GM12878 (cell line): ENCODE results near the gene CYP4A22. TPM values are rescaled to one million over a fixed set of nuclear protein-coding genes. Genes with fewer than 3 reads are reported as not detected.

Experiments
- ATAC-seq: fragments of 200-7000 bp; cut with Tn5 transposase; 3 replicates; pipeline ENCODE4 v1.9.1; 2020; ENCODE audit warnings: mild to moderate bottlenecking, moderate library complexity
- BruUV-seq: library from RNA; stranded (reverse); fragments of 400-500 nt; replicated peaks from 2 replicates; lab custom pipeline; 2021; lab: Mats Ljungman, UMichigan
- CTCF ChIA-PET: fragments of 300-600 bp; sonication (Branson Sonifier 250); formaldehyde crosslinking; extraction: SDS; loops from one replicate; lab custom pipeline; 2021; ENCODE audit warnings: inconsistent platforms; lab: Yijun Ruan, JAX
- POLR2A ChIA-PET: fragments of 350-600 bp; formaldehyde crosslinking; extraction: SDS; loops from one replicate; lab custom pipeline; 2021; ENCODE audit warnings: inconsistent platforms; lab: Charles Lee
- RAD21 ChIA-PET: fragments of 300-600 bp; sonication (Branson Sonifier 250); formaldehyde crosslinking; loops from one replicate; lab custom pipeline; 2023; ENCODE audit warnings: antibody characterized with exemption; ENCODE audit not compliant: unreplicated experiment; lab: Charles Lee
- SMC1A ChIA-PET: fragments of 300-600 bp; sonication (Branson Sonifier 250); formaldehyde crosslinking; loops from one replicate; lab custom pipeline; 2023; ENCODE audit not compliant: unreplicated experiment, uncharacterized antibody; lab: Charles Lee
- DNase-seq: peaks from one replicate; pipeline ENCODE4 v3.0.0-alpha.2; 2011; ENCODE audit warnings: low read depth, low spot score
- FAIRE-seq: peaks from 3 replicates; lab custom pipeline; 2011; peaks lifted over from hg19 to GRCh38; lab: Jason Lieb, UNC
- H2AFZ ChIP-seq: 2 replicates; pipeline ENCODE4 v1.6.0; 2011; ENCODE audit warnings: low read depth, low read length, control low read depth; ENCODE audit not compliant: control insufficient read depth
- H3K27ac ChIP-seq: 2 replicates; pipeline ENCODE4 v1.5.1; 2011; ENCODE audit warnings: control low read depth; ENCODE audit not compliant: control insufficient read depth, insufficient read depth
- H3K27me3 ChIP-seq, 2 experiments: replicated peaks in 1 of 2; 2 replicates each; pipeline versions ENCODE4 v1.6.0 to v1.6.1; 2011; ENCODE audit warnings: low read length in 1 of 2; ENCODE audit not compliant: control insufficient read depth in 2 of 2, insufficient read depth in 2 of 2
- H3K36me3 ChIP-seq, 2 experiments: 2 replicates each; pipeline ENCODE4 v1.5.1; 2011; ENCODE audit warnings: low read length in 1 of 2; ENCODE audit not compliant: control insufficient read depth in 2 of 2, insufficient read depth in 2 of 2
- H3K4me1 ChIP-seq: 2 replicates; pipeline ENCODE4 v1.6.1; 2011; ENCODE audit warnings: mild to moderate bottlenecking, low read length, moderate library complexity, mixed read lengths; ENCODE audit not compliant: control insufficient read depth, insufficient read depth
- H3K4me2 ChIP-seq: 2 replicates; pipeline ENCODE4 v1.6.0; 2011; ENCODE audit warnings: control low read depth; ENCODE audit not compliant: control insufficient read depth, insufficient read depth
- H3K4me3 ChIP-seq: fragments of 200-600 bp; sonication (generic); 2 replicates; pipeline ENCODE4 v1.5.1; 2016
- H3K79me2 ChIP-seq: 2 replicates; pipeline ENCODE4 v1.6.0; 2011; ENCODE audit warnings: low read length; ENCODE audit not compliant: control insufficient read depth, insufficient read depth
- H3K9ac ChIP-seq: 2 replicates; pipeline ENCODE4 v1.8.0; 2011; ENCODE audit warnings: low read length, control low read depth, mixed read lengths; ENCODE audit not compliant: control insufficient read depth, insufficient read depth
- H3K9me3 ChIP-seq: replicated peaks from 3 replicates; pipeline ENCODE4 v1.5.1; 2011; ENCODE audit warnings: mild to moderate bottlenecking, low read length; ENCODE audit not compliant: control insufficient read depth, insufficient read depth
- H4K20me1 ChIP-seq: 2 replicates; pipeline ENCODE4 v1.6.0; 2011; ENCODE audit not compliant: control insufficient read depth, insufficient read depth
- CHD1 ChIP-seq: IDR thresholded peaks from 2 replicates; pipeline ENCODE4 v1.6.1; 2012; ENCODE audit warnings: low read depth, low read length, improper control_type of control experiment
- DPF2 ChIP-seq: fragments of 450-650 bp; IDR thresholded peaks from 2 replicates; pipeline ENCODE4 v1.6.1; 2017; ENCODE audit warnings: mild to moderate bottlenecking
- GABPA ChIP-seq: IDR thresholded peaks from 2 replicates; pipeline ENCODE4 v1.6.1; 2014; ENCODE audit warnings: antibody characterized with exemption, low read depth, mild to moderate bottlenecking, inconsistent platforms
- LARP7 ChIP-seq: fragments of 450-650 bp; IDR thresholded peaks from 2 replicates; pipeline ENCODE4 v1.6.1; 2017; ENCODE audit warnings: mild to moderate bottlenecking
- MTA3 ChIP-seq: IDR thresholded peaks from 2 replicates; pipeline ENCODE4 v1.6.1; 2012; ENCODE audit warnings: low read length, inconsistent platforms, borderline replicate concordance
- SMARCA5 ChIP-seq: fragments of 450-650 bp; IDR thresholded peaks from 2 replicates; pipeline ENCODE4 v1.6.1; 2017; ENCODE audit warnings: mild to moderate bottlenecking
- SUZ12 ChIP-seq: fragments of 200-600 bp; sonication (generic); IDR thresholded peaks from one replicate; pipeline ENCODE4 v1.6.1; 2018; ENCODE audit warnings: antibody characterized with exemption, mild to moderate bottlenecking; ENCODE audit not compliant: unreplicated experiment
- ZNF274 ChIP-seq: IDR thresholded peaks from one replicate; pipeline ENCODE4 v1.8.0; 2011; ENCODE audit not compliant: insufficient read length, insufficient read depth
- WGBS: methylation state at CpG from one replicate; pipeline ENCODE4 v1.1.6; 2016; ENCODE audit warnings: low lambda C conversion rate; ENCODE audit not compliant: insufficient replicate concordance, insufficient coverage; ENCODE audit errors: missing lambda C conversion rate; 5-methylcytosine and 5-hydroxymethylcytosine counted together
- in situ Hi-C: fragments of 300-500 bp; cut with MboI; formaldehyde crosslinking; loops from 9 replicates; pipeline ENCODE4 v1.14.3; 2018; ENCODE audit warnings: mixed read lengths
- intact Hi-C: fragments of 100-400 bp; cut with micrococcal nuclease; formaldehyde crosslinking; loops from one replicate; pipeline ENCODE4 v1.14.2; 2022; ENCODE audit not compliant: unreplicated experiment
- polyA plus RNA-seq, 11 experiments: library from polyadenylated mRNA; depleted of rRNA in 4 of 11; unstranded in 6 of 11; stranded (reverse) in 5 of 11; fragments of >200 nt; fragmentation: Nextera tagmentation in 4 of 11; fragmentation: Illumina TruSeq in 1 of 11; extraction: Ambion mirVana in 4 of 11; extraction: Trizol in 1 of 11; gene quantifications; 1 replicate in 1 of 11; 2 replicates in 10 of 11; pipeline versions ENCODE4 v1.2.1 to v1.2.3, GENCODE V29; 2011 to 2016; ENCODE audit warnings: inconsistent platforms in 2 of 11, missing spikeins in 2 of 11, low read depth in 1 of 11
- total RNA-seq, 4 experiments: library from RNA; depleted of rRNA in 3 of 4; stranded (reverse); fragments of >200 nt in 3 of 4; fragmentation: Illumina TruSeq in 1 of 4; extraction: Trizol in 1 of 4; gene quantifications; 2 replicates each; pipeline versions ENCODE4 v1.2.1 to v1.2.3, GENCODE V29; 2013 to 2021
- TF ChIP-seq, protein P1 (sequence below): IDR thresholded peaks from 2 replicates; pipeline ENCODE4 v1.6.1; 2012; ENCODE audit warnings: mild to moderate bottlenecking, low read depth, low read length
- TF ChIP-seq, protein P2 (sequence below): fragments of 450-650 bp; IDR thresholded peaks from 2 replicates; pipeline ENCODE4 v1.6.1; 2017; ENCODE audit warnings: antibody characterized with exemption, mild to moderate bottlenecking, moderate library complexity
- TF ChIP-seq, protein P3 (sequence below): IDR thresholded peaks from 2 replicates; pipeline ENCODE4 v1.6.1; 2011; ENCODE audit warnings: borderline replicate concordance, low read depth, mild to moderate bottlenecking, moderate library complexity, mixed read lengths, low read length; ENCODE audit not compliant: insufficient read depth; ENCODE audit errors: extremely low read length
- TF ChIP-seq, protein P4 (sequence below): fragments of 450-650 bp; formaldehyde crosslinking; IDR thresholded peaks from 2 replicates; pipeline ENCODE4 v1.4.0; 2020; ENCODE audit warnings: mild to moderate bottlenecking, moderate library complexity

CYP4A22 gene
- total and polyA plus RNA-seq, 10 of the 15 experiments (the other 5 are each of a cell fraction or from before 2014, with no cell fraction given) = not detected

DNA sequence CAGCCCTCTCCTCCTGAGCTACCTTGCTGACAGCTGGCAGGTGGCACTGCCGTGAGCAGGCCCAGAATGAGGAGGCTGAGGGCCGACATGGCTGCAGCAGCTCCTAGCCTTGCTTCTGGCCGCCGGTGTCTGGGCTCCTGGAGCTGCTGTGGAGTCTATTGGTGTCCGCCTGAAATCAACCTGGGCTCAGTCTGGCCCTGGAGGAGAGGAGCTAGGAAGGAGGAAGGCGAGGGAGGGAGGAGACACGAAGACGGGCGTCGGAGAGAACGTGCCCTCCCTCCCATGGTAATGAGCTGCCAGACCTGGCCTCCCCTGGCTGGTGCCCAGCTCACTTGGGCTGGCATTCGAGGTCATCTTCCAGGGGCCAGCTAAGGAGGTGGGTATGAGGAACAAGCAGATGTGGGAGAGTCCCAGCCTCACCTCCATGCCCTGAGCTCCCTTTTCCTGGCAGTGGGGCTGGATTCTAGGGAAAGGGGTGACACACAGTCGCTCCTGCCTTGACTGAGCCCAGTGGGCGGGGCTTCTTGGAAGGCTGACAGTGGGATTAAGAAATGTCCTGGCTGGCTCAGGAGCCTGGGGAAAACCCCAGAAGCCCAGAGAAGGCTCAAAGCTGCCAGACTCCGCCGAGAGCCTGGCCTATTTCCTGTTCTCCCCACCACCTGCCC is 52.7 kb downstream of the CYP4A22 start, which contains the start of gene PDZK1IP1:
TSS of gene PDZK1IP1 (minus strand) at position 193 of the 665 bp plus-strand sequence. CDS start at position 89, 104 bp downstream.
- ChIA-PET RAD21 (interaction anchor here (0.9 to 1.5 kb wide), 2 partner anchors 10 to 73 kb away, joined by 3 to 5 read pairs; no protein-coding TSS in a partner anchor), POLR2A (no interaction called here), CTCF (interaction anchor here (0.6 to 6.5 kb wide), 5 partner anchors 11 to 246 kb away, joined by 3 to 71 read pairs (median 5); no protein-coding TSS in a partner anchor), SMC1A (interaction anchor here (1.1 kb wide), 1 partner anchor 11 kb away, joined by 5 read pairs; no protein-coding TSS in a partner anchor)
- Histone ChIP-seq H3K79me2 (no peaks in the 10 kb centered on the region), H3K4me3 (no peak within 1 kb of the TSS), H3K4me1 (no peaks in the 10 kb centered on the region), H3K27ac (no peak within 1 kb of the TSS), H3K36me3 (no peaks in the 10 kb centered on the region), H3K9me3 (no peaks in the 10 kb centered on the region), H3K9ac (no peak within 1 kb of the TSS), H2AFZ (no peak within 1 kb of the TSS), H3K27me3 (peaks cover 0 to 5% of the 10 kb centered on the region in 2 experiments; a peak in 2 of 4 replicates), H4K20me1 (no peaks in the 10 kb centered on the region), H3K4me2 (no peak within 1 kb of the TSS)
- no TSS peak for BruUV-seq
- no peak for DNase-seq
- intact Hi-C loops = loop anchor here (5.0 to 10.0 kb wide), 2 partner anchors 235 to 522 kb away; no protein-coding TSS in a partner anchor
- ATAC-seq = no peak
- no peak for FAIRE-seq
- WGBS = 21% methylated on average over 12 of the region's 16 CpGs
- in situ Hi-C loops = loop anchor here (5.0 kb wide), 1 partner anchor 532 kb away; no protein-coding TSS in a partner anchor
- TF ChIP-seq, protein P1, sequence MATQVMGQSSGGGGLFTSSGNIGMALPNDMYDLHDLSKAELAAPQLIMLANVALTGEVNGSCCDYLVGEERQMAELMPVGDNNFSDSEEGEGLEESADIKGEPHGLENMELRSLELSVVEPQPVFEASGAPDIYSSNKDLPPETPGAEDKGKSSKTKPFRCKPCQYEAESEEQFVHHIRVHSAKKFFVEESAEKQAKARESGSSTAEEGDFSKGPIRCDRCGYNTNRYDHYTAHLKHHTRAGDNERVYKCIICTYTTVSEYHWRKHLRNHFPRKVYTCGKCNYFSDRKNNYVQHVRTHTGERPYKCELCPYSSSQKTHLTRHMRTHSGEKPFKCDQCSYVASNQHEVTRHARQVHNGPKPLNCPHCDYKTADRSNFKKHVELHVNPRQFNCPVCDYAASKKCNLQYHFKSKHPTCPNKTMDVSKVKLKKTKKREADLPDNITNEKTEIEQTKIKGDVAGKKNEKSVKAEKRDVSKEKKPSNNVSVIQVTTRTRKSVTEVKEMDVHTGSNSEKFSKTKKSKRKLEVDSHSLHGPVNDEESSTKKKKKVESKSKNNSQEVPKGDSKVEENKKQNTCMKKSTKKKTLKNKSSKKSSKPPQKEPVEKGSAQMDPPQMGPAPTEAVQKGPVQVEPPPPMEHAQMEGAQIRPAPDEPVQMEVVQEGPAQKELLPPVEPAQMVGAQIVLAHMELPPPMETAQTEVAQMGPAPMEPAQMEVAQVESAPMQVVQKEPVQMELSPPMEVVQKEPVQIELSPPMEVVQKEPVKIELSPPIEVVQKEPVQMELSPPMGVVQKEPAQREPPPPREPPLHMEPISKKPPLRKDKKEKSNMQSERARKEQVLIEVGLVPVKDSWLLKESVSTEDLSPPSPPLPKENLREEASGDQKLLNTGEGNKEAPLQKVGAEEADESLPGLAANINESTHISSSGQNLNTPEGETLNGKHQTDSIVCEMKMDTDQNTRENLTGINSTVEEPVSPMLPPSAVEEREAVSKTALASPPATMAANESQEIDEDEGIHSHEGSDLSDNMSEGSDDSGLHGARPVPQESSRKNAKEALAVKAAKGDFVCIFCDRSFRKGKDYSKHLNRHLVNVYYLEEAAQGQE = no peak
- TF ChIP-seq, protein P2, sequence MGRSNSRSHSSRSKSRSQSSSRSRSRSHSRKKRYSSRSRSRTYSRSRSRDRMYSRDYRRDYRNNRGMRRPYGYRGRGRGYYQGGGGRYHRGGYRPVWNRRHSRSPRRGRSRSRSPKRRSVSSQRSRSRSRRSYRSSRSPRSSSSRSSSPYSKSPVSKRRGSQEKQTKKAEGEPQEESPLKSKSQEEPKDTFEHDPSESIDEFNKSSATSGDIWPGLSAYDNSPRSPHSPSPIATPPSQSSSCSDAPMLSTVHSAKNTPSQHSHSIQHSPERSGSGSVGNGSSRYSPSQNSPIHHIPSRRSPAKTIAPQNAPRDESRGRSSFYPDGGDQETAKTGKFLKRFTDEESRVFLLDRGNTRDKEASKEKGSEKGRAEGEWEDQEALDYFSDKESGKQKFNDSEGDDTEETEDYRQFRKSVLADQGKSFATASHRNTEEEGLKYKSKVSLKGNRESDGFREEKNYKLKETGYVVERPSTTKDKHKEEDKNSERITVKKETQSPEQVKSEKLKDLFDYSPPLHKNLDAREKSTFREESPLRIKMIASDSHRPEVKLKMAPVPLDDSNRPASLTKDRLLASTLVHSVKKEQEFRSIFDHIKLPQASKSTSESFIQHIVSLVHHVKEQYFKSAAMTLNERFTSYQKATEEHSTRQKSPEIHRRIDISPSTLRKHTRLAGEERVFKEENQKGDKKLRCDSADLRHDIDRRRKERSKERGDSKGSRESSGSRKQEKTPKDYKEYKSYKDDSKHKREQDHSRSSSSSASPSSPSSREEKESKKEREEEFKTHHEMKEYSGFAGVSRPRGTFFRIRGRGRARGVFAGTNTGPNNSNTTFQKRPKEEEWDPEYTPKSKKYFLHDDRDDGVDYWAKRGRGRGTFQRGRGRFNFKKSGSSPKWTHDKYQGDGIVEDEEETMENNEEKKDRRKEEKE = no peak
- no peak for TF ChIP-seq SMARCA5
- TF ChIP-seq GABPA = no peak
- no peak for TF ChIP-seq SUZ12
- TF ChIP-seq, protein P3, sequence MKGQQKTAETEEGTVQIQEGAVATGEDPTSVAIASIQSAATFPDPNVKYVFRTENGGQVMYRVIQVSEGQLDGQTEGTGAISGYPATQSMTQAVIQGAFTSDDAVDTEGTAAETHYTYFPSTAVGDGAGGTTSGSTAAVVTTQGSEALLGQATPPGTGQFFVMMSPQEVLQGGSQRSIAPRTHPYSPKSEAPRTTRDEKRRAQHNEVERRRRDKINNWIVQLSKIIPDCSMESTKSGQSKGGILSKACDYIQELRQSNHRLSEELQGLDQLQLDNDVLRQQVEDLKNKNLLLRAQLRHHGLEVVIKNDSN = no peak
- no peak for TF ChIP-seq LARP7
- TF ChIP-seq ZNF274 = no peak
- TF ChIP-seq MTA3 = no peak
- no peak for TF ChIP-seq DPF2
- TF ChIP-seq CHD1 = no peak
- TF ChIP-seq, protein P4, sequence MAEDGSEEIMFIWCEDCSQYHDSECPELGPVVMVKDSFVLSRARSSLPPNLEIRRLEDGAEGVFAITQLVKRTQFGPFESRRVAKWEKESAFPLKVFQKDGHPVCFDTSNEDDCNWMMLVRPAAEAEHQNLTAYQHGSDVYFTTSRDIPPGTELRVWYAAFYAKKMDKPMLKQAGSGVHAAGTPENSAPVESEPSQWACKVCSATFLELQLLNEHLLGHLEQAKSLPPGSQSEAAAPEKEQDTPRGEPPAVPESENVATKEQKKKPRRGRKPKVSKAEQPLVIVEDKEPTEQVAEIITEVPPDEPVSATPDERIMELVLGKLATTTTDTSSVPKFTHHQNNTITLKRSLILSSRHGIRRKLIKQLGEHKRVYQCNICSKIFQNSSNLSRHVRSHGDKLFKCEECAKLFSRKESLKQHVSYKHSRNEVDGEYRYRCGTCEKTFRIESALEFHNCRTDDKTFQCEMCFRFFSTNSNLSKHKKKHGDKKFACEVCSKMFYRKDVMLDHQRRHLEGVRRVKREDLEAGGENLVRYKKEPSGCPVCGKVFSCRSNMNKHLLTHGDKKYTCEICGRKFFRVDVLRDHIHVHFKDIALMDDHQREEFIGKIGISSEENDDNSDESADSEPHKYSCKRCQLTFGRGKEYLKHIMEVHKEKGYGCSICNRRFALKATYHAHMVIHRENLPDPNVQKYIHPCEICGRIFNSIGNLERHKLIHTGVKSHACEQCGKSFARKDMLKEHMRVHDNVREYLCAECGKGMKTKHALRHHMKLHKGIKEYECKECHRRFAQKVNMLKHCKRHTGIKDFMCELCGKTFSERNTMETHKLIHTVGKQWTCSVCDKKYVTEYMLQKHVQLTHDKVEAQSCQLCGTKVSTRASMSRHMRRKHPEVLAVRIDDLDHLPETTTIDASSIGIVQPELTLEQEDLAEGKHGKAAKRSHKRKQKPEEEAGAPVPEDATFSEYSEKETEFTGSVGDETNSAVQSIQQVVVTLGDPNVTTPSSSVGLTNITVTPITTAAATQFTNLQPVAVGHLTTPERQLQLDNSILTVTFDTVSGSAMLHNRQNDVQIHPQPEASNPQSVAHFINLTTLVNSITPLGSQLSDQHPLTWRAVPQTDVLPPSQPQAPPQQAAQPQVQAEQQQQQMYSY = no peak
